ENCODE results near the gene MVB12B.

DNA sequence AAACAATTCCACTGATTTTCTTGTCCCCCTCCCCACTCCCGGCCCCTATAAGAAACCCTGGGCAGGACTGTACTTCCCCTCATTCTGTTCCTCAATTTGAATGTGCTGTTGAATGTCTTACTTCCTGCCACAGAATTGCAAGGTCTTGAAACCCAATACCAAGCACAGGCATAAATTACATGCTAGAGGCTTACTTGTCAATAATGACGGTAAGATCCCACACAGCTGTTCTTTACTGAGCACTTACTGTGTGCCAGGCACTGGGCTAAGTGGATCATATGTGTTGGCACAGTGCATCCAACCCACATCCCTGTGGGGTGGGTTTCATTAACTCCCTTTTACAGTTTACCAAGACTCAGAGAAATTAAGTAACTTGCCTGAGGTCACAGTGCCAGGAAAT, 63.4 kb downstream of the MVB12B start:
- no peak for TF ChIP-seq POLR2A (IDR thresholded peaks at IDR 0.05)
- TF ChIP-seq EP300 (IDR thresholded peaks at IDR 0.05): no peak
